ENCODE results near the gene PNMA8B. TPM values are rescaled to one million over a fixed set of nuclear protein-coding genes. Genes with fewer than 3 reads are reported as not detected.

PNMA8B gene
- total and polyA plus RNA-seq, 7 donors = 0.16 to 0.52 (median 0.34) TPM

DNA sequence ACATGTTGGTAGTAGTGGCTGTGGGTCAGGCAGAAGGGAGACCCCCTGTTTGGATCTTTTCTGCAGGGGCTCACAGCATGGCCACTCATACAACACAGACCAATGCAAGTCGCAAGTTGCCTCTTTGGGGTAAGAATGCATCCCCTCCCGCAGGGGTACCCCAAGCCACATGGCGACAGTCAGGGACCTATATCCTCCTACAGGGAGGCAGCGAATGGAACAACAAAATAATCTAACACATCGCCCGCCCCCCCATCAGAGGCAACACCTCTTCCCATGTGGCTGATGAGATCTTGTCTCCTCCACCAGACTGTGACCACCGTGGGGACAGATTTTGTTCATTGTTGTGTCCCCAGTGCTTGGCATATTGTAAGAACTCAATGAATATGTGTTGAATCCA lies 40.7 kb upstream of the PNMA8B start:
- TF ChIP-seq, protein P1, sequence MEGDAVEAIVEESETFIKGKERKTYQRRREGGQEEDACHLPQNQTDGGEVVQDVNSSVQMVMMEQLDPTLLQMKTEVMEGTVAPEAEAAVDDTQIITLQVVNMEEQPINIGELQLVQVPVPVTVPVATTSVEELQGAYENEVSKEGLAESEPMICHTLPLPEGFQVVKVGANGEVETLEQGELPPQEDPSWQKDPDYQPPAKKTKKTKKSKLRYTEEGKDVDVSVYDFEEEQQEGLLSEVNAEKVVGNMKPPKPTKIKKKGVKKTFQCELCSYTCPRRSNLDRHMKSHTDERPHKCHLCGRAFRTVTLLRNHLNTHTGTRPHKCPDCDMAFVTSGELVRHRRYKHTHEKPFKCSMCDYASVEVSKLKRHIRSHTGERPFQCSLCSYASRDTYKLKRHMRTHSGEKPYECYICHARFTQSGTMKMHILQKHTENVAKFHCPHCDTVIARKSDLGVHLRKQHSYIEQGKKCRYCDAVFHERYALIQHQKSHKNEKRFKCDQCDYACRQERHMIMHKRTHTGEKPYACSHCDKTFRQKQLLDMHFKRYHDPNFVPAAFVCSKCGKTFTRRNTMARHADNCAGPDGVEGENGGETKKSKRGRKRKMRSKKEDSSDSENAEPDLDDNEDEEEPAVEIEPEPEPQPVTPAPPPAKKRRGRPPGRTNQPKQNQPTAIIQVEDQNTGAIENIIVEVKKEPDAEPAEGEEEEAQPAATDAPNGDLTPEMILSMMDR (IDR thresholded peaks at IDR 0.05) = no peak
- H3K9me3 ChIP-seq = no peaks in the 10 kb centered on the region
- intact Hi-C loops (cut with DNase I) = no loop called here
- H3K4me3 ChIP-seq = no peak overlapping the region
- DNase-seq (no peak), ATAC-seq (no peak)
- H3K27ac ChIP-seq = no peak overlapping the region
- peaks cover 0 to 7% (median 6%) of the 10 kb centered on the region in 3 donors for H3K27me3 ChIP-seq (ENCODE audit: insufficient read depth in 3 of 3, low read length in 2 of 3)
- H3K36me3 ChIP-seq (ENCODE audit: insufficient read depth in 1 of 2, low read depth in 1 of 2) = no peaks in the 10 kb centered on the region
- 87 to 92% (median 91%) methylated on average over 7 of the region's 7 CpGs for WGBS, 3 donors
- no peaks in the 10 kb centered on the region for H3K4me1 ChIP-seq

DNA sequence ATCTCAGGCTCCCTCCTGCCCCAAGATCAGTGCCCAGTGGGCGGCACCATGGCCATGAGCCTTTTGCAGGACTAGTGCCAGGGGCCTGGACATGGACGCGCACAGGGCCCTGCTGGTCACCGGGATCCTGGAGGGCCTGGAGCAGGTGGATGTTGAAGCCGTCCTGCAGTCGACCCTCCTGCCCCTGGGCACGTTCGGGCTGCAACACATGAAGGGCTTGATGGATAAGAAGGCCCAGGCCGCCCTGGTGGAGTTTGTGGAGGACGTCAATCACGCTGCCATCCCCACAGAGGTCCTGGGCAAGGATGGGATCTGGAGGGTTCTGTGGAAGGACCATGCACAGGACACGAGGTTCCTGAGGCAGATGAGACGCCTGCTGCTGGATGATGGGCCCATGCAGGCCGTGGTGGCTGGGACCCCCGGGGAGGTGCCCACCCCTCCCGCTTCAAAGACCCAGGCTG lies 38.0 kb upstream of the PNMA8B start:
- H3K9me3 ChIP-seq = no peaks in the 10 kb centered on the region
- TF ChIP-seq, protein P1 (IDR thresholded peaks at IDR 0.05) = no peak
- H3K4me1 ChIP-seq = no peaks in the 10 kb centered on the region
- H3K36me3 ChIP-seq (ENCODE audit: insufficient read depth in 1 of 2, low read depth in 1 of 2) = no peaks in the 10 kb centered on the region
- no peak for DNase-seq
- intact Hi-C loops (cut with DNase I) = no loop called here
- ATAC-seq = no peak
- no peak overlapping the region for H3K27ac ChIP-seq
- H3K27me3 ChIP-seq (ENCODE audit: insufficient read depth in 3 of 3, low read length in 2 of 3) = peaks cover 0 to 10% (median 7%) of the 10 kb centered on the region in 3 donors
- 73 to 80% (median 74%) methylated on average over 16 of the region's 16 CpGs for WGBS, 3 donors
- no peak overlapping the region for H3K4me3 ChIP-seq

DNA sequence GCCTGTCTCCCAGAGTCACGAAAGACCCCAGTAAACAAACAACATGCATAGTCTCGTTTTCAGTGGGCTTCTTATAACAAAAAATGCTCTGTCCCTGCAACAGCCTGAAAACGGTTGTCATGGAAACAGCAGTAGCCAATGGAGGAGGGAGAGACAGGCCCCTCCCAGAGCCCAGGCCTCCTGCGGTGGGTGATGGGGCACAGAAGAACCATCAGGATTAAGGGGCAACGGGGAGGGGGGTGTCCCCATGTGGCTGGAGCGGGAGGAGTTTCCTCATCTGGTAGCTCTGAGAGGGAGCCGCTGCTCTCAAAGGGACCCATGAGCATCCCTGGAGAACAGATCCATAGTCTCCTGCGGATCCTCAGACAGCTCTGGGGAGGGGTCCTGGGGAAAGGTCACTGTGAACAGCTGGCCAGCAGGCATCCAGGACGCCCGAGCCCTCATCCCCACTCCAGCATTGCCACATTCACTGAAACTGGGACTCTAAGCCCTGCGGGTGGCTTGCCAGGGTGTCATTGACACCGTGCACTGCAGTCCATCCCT lies 37.5 kb upstream of the PNMA8B start:
- DNase-seq = no peak
- Histone ChIP-seq H3K9me3 (no peaks in the 10 kb centered on the region), H3K4me1 (no peaks in the 10 kb centered on the region), H3K27me3 (ENCODE audit: insufficient read depth in 3 of 3, low read length in 2 of 3) (peaks cover 0 to 10% (median 7%) of the 10 kb centered on the region in 3 donors), H3K4me3 (no peak overlapping the region), H3K36me3 (ENCODE audit: insufficient read depth in 1 of 2, low read depth in 1 of 2) (no peaks in the 10 kb centered on the region), H3K27ac (no peak overlapping the region)
- 44 to 49% (median 44%) methylated on average over 12 of the region's 12 CpGs for WGBS, 3 donors
- TF ChIP-seq, protein P1 (IDR thresholded peaks at IDR 0.05) = no peak
- no peak for ATAC-seq
- intact Hi-C loops (cut with DNase I) = no loop called here

DNA sequence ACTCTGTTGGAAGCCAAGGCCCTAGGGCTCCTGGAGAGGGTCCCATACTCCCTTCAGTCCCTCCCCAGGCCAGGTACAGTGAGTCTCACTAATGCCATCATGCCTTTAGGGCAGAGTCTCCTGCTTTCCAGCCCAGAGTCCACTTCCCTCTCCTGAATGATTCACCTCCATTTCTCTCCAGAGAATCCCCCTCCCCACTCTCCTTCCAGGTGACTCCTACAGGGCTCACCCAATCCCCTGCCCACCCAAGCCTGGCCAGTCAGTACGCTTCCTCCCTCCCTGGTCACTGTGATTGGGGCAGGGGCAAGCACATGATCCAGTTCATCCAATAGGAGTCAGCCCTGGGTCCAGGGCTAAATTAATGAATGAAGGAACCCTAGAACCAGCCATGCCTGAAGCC lies 35.0 kb upstream of the PNMA8B start:
- intact Hi-C loops (cut with DNase I) = no loop called here
- Histone ChIP-seq H3K36me3 (ENCODE audit: insufficient read depth in 1 of 2, low read depth in 1 of 2) (no peaks in the 10 kb centered on the region), H3K27me3 (ENCODE audit: insufficient read depth in 3 of 3, low read length in 2 of 3) (peaks cover 0 to 10% (median 7%) of the 10 kb centered on the region in 3 donors), H3K9me3 (no peaks in the 10 kb centered on the region), H3K4me1 (no peaks in the 10 kb centered on the region), H3K4me3 (no peak overlapping the region), H3K27ac (no peak overlapping the region)
- no peak for DNase-seq
- TF ChIP-seq, protein P1 (IDR thresholded peaks at IDR 0.05) = no peak
- WGBS, 3 donors = 61 to 91% (median 70%) methylated on average over 1 of the region's 1 CpG
- peak in 1 of 4 donors; percentile 48 for ATAC-seq

Data from psoas muscle (tissue), 8 donors.